Measurements from ENCODE around the gene AGPAT2. TPM values are rescaled to one million over a fixed set of nuclear protein-coding genes. Genes with fewer than 3 reads are reported as not detected.
A peak's percentile ranks its signal among the peaks of the same experiment; 100 is the strongest.

AGPAT2 gene
- total RNA-seq, 1 donor = 76.5 TPM

- DNase-seq (ENCODE audit: low read depth in 2 of 3, low spot score in 2 of 3) = no peak
These were observed 11.6 kb downstream of the AGPAT2 start for GRCh38 chr9:136675477-136676296.

GRCh38 chr9:136674786-136675349, 12.4 kb downstream of the AGPAT2 start:
- no peak for DNase-seq (ENCODE audit: low read depth in 2 of 3, low spot score in 2 of 3)

GRCh38 chr9:136673975-136674785, 13.1 kb downstream of the AGPAT2 start:
- no peak for DNase-seq (ENCODE audit: low read depth in 2 of 3, low spot score in 2 of 3)

GRCh38 chr9:136673088-136673974, 13.9 kb downstream of the AGPAT2 start:
- no peak for DNase-seq (ENCODE audit: low read depth in 2 of 3, low spot score in 2 of 3)

- no peak for DNase-seq (ENCODE audit: low read depth in 2 of 3, low spot score in 2 of 3)
These were observed 14.7 kb downstream of the AGPAT2 start for GRCh38 chr9:136672431-136673087.

GRCh38 chr9:136671646-136672430, 15.4 kb downstream of the AGPAT2 start:
- peak in 1 of 3 donors; percentile 65 for DNase-seq (ENCODE audit: low read depth in 2 of 3, low spot score in 2 of 3)

- no peak for DNase-seq (ENCODE audit: low read depth in 2 of 3, low spot score in 2 of 3)
These were observed 16.0 kb downstream of the AGPAT2 start for GRCh38 chr9:136671254-136671614.

- DNase-seq (ENCODE audit: low read depth in 2 of 3, low spot score in 2 of 3) = no peak
These were observed 16.5 kb downstream of the AGPAT2 start for GRCh38 chr9:136670576-136671253.

- peak in 1 of 3 donors; percentile 59 for DNase-seq (ENCODE audit: low read depth in 2 of 3, low spot score in 2 of 3)
These were observed 17.3 kb downstream of the AGPAT2 start for GRCh38 chr9:136669791-136670464.

- DNase-seq (ENCODE audit: low read depth in 2 of 3, low spot score in 2 of 3) = no peak
These were observed 18.1 kb downstream of the AGPAT2 start for GRCh38 chr9:136668983-136669790.

GRCh38 chr9:136667940-136668760, 19.1 kb downstream of the AGPAT2 start:
- no peak for DNase-seq (ENCODE audit: low read depth in 2 of 3, low spot score in 2 of 3)

- DNase-seq (ENCODE audit: low read depth in 2 of 3, low spot score in 2 of 3) = no peak
These were observed 19.9 kb downstream of the AGPAT2 start for GRCh38 chr9:136667214-136667939.

- DNase-seq (ENCODE audit: low read depth in 2 of 3, low spot score in 2 of 3) = no peak
These were observed 20.7 kb downstream of the AGPAT2 start for GRCh38 chr9:136666372-136667213.

GRCh38 chr9:136665704-136666371, 21.4 kb downstream of the AGPAT2 start:
- DNase-seq (ENCODE audit: low read depth in 2 of 3, low spot score in 2 of 3) = no peak

Measured in hematopoietic multipotent progenitor cell (in vitro differentiated cells).